Hematopoietic multipotent progenitor cell (in vitro differentiated cells): ENCODE data around the gene PCNP. TPM values are rescaled to one million over a fixed set of nuclear protein-coding genes. Genes with fewer than 3 reads are reported as not detected.
A peak's percentile ranks its signal among the peaks of the same experiment; 100 is the strongest.
"Not testable (repeated sequence)": the region's sequence is repeated elsewhere in the genome, so short reads cannot be mapped to it uniquely, and the experiment has no call there.

ENCODE experiments used
- DNase-seq, 3 donors: peaks; one replicate each; pipeline ENCODE4 v3.0.0-alpha.2; 2011 to 2015; ENCODE audit warnings: low read depth in 2 of 3, low spot score in 2 of 3
- total RNA-seq: library from RNA; depleted of rRNA; stranded (reverse); fragments of >200 nt; gene quantifications from one replicate; pipeline ENCODE4 v1.2.3, GENCODE V29; 2012

PCNP gene
- total RNA-seq, 1 donor: 20.7 TPM

- DNase-seq: peak; percentile 83 to 96 (median 94)
Observed at GRCh38 chr3:101561630-101562328, 12.2 kb upstream of the PCNP start, which contains the start of gene TRMT10C. Gene TRMT10C (plus strand): TSS chr3:101561868. CDS start chr3:101564782, 2,914 bp downstream.

GRCh38 chr3:101567528-101568317 is 6.3 kb upstream of the PCNP start:
- no peak for DNase-seq

GRCh38 chr3:101571028-101571895 is 2.7 kb upstream of the PCNP start:
- DNase-seq: no peak

- DNase-seq: peak in 2 of 3 donors; percentile 40 to 53
Observed at GRCh38 chr3:101574388-101575112, 570 bp downstream of the PCNP start.

GRCh38 chr3:101577286-101577685 is 3.3 kb downstream of the PCNP start:
- DNase-seq: no peak

- DNase-seq: no peak
Observed at GRCh38 chr3:101588616-101589015, 14.6 kb downstream of the PCNP start.

GRCh38 chr3:101591071-101591470 is 17.1 kb downstream of the PCNP start:
- peak in 1 of 3 donors; percentile 13 for DNase-seq

GRCh38 chr3:101602731-101603130 is 28.8 kb downstream of the PCNP start:
- no peak for DNase-seq

- DNase-seq: no peak
Observed at GRCh38 chr3:101603184-101603583, 29.2 kb downstream of the PCNP start.

- not testable (repeated sequence) for DNase-seq
Observed at GRCh38 chr3:101605398-101605797, 31.4 kb downstream of the PCNP start.

- DNase-seq: no peak
Observed at GRCh38 chr3:101611023-101611422, 37.0 kb downstream of the PCNP start.

GRCh38 chr3:101613014-101613413 is 39.0 kb downstream of the PCNP start:
- DNase-seq: not testable (repeated sequence)

GRCh38 chr3:101615525-101615924 is 41.5 kb downstream of the PCNP start:
- DNase-seq: no peak

GRCh38 chr3:101617478-101617877 is 43.5 kb downstream of the PCNP start:
- DNase-seq: no peak

- DNase-seq: no peak
Observed at GRCh38 chr3:101618726-101619125, 44.7 kb downstream of the PCNP start.

- DNase-seq: no peak
Observed at GRCh38 chr3:101619734-101620133, 45.8 kb downstream of the PCNP start.

- DNase-seq: no peak
Observed at GRCh38 chr3:101623656-101624055, 49.7 kb downstream of the PCNP start.

GRCh38 chr3:101624857-101625256 is 50.9 kb downstream of the PCNP start:
- DNase-seq: no peak

GRCh38 chr3:101625879-101626278 is 51.9 kb downstream of the PCNP start:
- no peak for DNase-seq

- no peak for DNase-seq
Observed at GRCh38 chr3:101629219-101629618, 55.2 kb downstream of the PCNP start.
